ENCODE measurements around the gene CT55. TPM values are rescaled to one million over a fixed set of nuclear protein-coding genes. Genes with fewer than 3 reads are reported as not detected.
"Not testable (repeated sequence)": the region's sequence is repeated elsewhere in the genome, so short reads cannot be mapped to it uniquely, and the experiment has no call there.

The CT55 gene
- total and polyA plus RNA-seq, 2 experiments from 2014 or later, result 0.17 TPM; not detected in 1

DNA sequence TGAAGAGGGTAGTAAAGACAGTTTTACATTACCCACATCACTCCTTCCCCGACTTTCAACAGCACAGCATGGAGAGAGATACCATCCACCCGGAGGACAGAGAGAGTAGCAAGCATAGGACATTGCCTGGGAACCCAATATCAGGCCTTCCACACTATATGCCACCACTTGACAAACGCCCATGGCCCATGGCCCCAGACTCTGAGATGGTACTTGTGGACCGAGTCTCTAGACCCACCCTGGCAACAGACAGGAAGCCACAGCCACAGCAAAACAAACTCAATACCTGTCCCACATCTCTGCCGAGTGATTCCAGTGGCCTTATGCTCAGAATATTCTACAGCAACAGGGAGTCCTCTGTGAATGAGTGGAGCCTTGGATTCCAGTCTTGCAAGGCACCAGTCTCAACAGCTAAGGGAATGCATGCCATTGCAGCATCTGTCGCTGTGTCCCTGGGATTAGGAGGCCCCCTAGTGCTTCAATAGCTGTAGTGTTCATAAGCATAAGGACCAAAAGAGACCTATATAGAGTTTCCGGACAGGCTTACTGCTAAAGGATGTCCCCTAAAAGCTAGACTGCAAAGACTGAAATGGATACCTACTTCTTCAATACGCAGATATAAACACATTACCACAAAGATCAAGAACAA lies 14.7 kb upstream of the CT55 start:
- no peak overlapping the region for H3K4me2 ChIP-seq
- H3K36me3 ChIP-seq (replicated peaks; ENCODE audit: insufficient read depth, low read depth), result no peaks in the 10 kb centered on the region
- no peak overlapping the region for H2AFZ ChIP-seq
- no peaks in the 10 kb centered on the region for H4K20me1 ChIP-seq (ENCODE audit: insufficient read depth, poor library complexity, severe bottlenecking)
- no peaks in the 10 kb centered on the region for H3K27me3 ChIP-seq
- no peaks in the 10 kb centered on the region for H3K9me3 ChIP-seq (ENCODE audit: low read depth)
- peak; percentile 44 for DNase-seq (ENCODE audit: low spot score)
- H3K4me1 ChIP-seq (ENCODE audit: insufficient read depth), result no peaks in the 10 kb centered on the region
- H3K27ac ChIP-seq, result no peak overlapping the region
- WGBS (ENCODE audit: low lambda C conversion rate, missing lambda C conversion rate), result 58% methylated on average over 8 of the region's 8 CpGs
- TF ChIP-seq EZH2phosphoT487 (IDR thresholded peaks at IDR 0.05; ENCODE audit: low read depth, severe bottlenecking, unreplicated experiment) (no peak), CTCF (IDR thresholded peaks at IDR 0.05; ENCODE audit: poor library complexity) (peak; percentile 43), EZH2 (IDR thresholded peaks at IDR 0.05; ENCODE audit: borderline replicate concordance) (no peak)
- no peak overlapping the region for H3K4me3 ChIP-seq
- H3K79me2 ChIP-seq, result no peaks in the 10 kb centered on the region
- H3K9me2 ChIP-seq (replicated peaks; ENCODE audit: insufficient read depth), result no peaks in the 10 kb centered on the region

DNA sequence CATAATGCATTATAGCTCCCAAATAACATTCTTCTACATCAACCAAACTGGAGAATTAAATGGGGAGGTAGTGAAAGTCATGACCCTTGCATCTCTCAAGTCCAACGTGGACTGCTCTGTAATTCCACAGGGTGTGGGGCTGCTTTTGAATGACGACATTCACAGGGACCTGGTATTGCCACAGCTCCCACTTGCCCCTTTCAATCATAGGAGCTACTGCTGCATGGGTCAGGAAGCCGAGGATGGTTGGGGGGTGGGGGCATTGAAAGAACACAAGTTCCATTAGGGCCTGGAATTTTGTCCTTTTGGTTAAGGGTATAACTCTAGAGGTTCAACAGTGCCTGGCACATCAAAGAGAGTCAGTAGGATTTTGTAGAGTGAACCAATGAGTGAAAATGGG lies 7.4 kb upstream of the CT55 start:
- H3K4me3 ChIP-seq, result no peak overlapping the region
- H3K79me2 ChIP-seq, result no peaks in the 10 kb centered on the region
- no peak overlapping the region for H3K4me2 ChIP-seq
- H3K27ac ChIP-seq, result no peak overlapping the region
- H3K9me3 ChIP-seq (ENCODE audit: low read depth), result no peaks in the 10 kb centered on the region
- no peak overlapping the region for H2AFZ ChIP-seq
- no peaks in the 10 kb centered on the region for H4K20me1 ChIP-seq (ENCODE audit: insufficient read depth, poor library complexity, severe bottlenecking)
- H3K9me2 ChIP-seq (replicated peaks; ENCODE audit: insufficient read depth), result no peaks in the 10 kb centered on the region
- WGBS (ENCODE audit: low lambda C conversion rate, missing lambda C conversion rate), result 65% methylated on average over 3 of the region's 3 CpGs
- H3K36me3 ChIP-seq (replicated peaks; ENCODE audit: insufficient read depth, low read depth), result no peaks in the 10 kb centered on the region
- DNase-seq (ENCODE audit: low spot score), result no peak
- H3K27me3 ChIP-seq, result no peaks in the 10 kb centered on the region
- no peaks in the 10 kb centered on the region for H3K4me1 ChIP-seq (ENCODE audit: insufficient read depth)
- TF ChIP-seq CTCF (IDR thresholded peaks at IDR 0.05; ENCODE audit: poor library complexity), result no peak
- TF ChIP-seq EZH2phosphoT487 (IDR thresholded peaks at IDR 0.05; ENCODE audit: low read depth, severe bottlenecking, unreplicated experiment), result no peak
- TF ChIP-seq EZH2 (IDR thresholded peaks at IDR 0.05; ENCODE audit: borderline replicate concordance), result no peak

- H3K27me3 ChIP-seq, result no peaks in the 10 kb centered on the region
- no peak for DNase-seq (ENCODE audit: low spot score)
- H3K27ac ChIP-seq, result no peak overlapping the region
- no peaks in the 10 kb centered on the region for H3K79me2 ChIP-seq
- no peaks in the 10 kb centered on the region for H3K9me2 ChIP-seq (replicated peaks; ENCODE audit: insufficient read depth)
- no peaks in the 10 kb centered on the region for H4K20me1 ChIP-seq (ENCODE audit: insufficient read depth, poor library complexity, severe bottlenecking)
- no peaks in the 10 kb centered on the region for H3K4me1 ChIP-seq (ENCODE audit: insufficient read depth)
- no peaks in the 10 kb centered on the region for H3K9me3 ChIP-seq (ENCODE audit: low read depth)
- TF ChIP-seq EZH2 (IDR thresholded peaks at IDR 0.05; ENCODE audit: borderline replicate concordance), result no peak
- no peak for TF ChIP-seq EZH2phosphoT487 (IDR thresholded peaks at IDR 0.05; ENCODE audit: low read depth, severe bottlenecking, unreplicated experiment)
- TF ChIP-seq CTCF (IDR thresholded peaks at IDR 0.05; ENCODE audit: poor library complexity), result no peak
- no peaks in the 10 kb centered on the region for H3K36me3 ChIP-seq (replicated peaks; ENCODE audit: insufficient read depth, low read depth)
- WGBS (ENCODE audit: low lambda C conversion rate, missing lambda C conversion rate), result 83% methylated on average over 10 of the region's 10 CpGs
- H3K4me2 ChIP-seq, result no peak overlapping the region
- no peak overlapping the region for H2AFZ ChIP-seq
- H3K4me3 ChIP-seq, result no peak overlapping the region
These were observed 730 bp downstream of the CT55 start for GRCh38 chrX:135170468-135170867.

DNA sequence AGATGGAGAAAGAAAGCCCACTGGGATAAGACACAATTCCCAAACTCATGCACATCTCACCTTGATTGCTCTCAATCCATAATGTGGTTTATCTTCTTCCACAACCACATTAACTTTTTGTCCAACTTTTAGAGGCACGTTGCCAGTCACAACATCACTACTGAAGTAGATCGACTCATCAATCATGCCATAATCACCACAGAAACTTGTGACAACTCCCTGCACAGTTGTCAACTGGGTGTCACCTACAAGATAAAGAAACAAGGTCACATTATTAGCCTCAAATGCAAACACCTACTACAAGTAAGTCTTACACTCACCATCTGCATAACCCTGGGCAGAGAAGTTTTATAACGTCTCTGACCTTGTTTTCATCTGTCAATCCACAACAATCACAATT lies 1.7 kb downstream of the CT55 start:
- DNase-seq (ENCODE audit: low spot score); H4K20me1 ChIP-seq (ENCODE audit: insufficient read depth, poor library complexity, severe bottlenecking); H2AFZ ChIP-seq; H3K4me3 ChIP-seq; H3K9me3 ChIP-seq (ENCODE audit: low read depth); H3K9me2 ChIP-seq (replicated peaks; ENCODE audit: insufficient read depth); H3K36me3 ChIP-seq (replicated peaks; ENCODE audit: insufficient read depth, low read depth); H3K27ac ChIP-seq; H3K4me2 ChIP-seq; H3K79me2 ChIP-seq; H3K27me3 ChIP-seq; H3K4me1 ChIP-seq (ENCODE audit: insufficient read depth): not testable (repeated sequence)
- 69% methylated on average over 3 of the region's 3 CpGs for WGBS (ENCODE audit: low lambda C conversion rate, missing lambda C conversion rate)

Data from hepatocyte (in vitro differentiated cells).